Muscle of back (tissue), 11 donors: Measurements from ENCODE around the gene NRARP. TPM values are rescaled to one million over a fixed set of nuclear protein-coding genes. Genes with fewer than 3 reads are reported as not detected.

Source experiments
- DNase-seq, 3 donors: peaks; one replicate each; pipeline versions ENCODE4 v3.0.0 to v3.0.0-alpha.2; 2013
- polyA plus RNA-seq, 10 donors: library from polyadenylated mRNA; unstranded; fragments of 120-200 nt; gene quantifications; one replicate each; pipeline ENCODE4 v1.2.1, GENCODE V29; 2013; ENCODE audit not compliant: insufficient read length in 10 of 10

Gene NRARP
- polyA plus RNA-seq, 10 donors, result 2.9 to 7.5 (median 4.8) TPM

GRCh38 chr9:137300567-137301080, 1.4 kb downstream of the NRARP start:
- DNase-seq, result peak in 1 of 3 donors; percentile 66

DNA sequence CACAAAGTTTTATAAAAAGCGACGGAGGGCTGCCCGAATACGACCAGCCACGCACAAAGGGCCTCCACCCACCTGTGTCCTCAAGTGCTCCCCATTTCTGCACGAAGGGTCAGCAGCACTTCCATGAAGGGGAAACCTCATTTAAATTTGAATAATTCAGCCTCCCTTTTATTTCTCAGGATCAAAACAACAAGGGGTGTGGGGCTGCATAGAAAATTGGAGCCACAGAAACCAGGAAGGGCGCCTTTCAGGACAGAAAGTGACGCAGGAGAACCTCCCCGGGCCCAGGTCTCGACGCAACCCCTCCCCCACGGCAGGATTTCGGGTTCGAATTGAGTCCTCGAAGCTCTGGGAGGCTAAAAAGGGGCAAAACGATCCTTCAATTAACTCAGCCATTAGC, 2.1 kb downstream of the NRARP start:
- DNase-seq, result peak in 1 of 3 donors; percentile 9

DNA sequence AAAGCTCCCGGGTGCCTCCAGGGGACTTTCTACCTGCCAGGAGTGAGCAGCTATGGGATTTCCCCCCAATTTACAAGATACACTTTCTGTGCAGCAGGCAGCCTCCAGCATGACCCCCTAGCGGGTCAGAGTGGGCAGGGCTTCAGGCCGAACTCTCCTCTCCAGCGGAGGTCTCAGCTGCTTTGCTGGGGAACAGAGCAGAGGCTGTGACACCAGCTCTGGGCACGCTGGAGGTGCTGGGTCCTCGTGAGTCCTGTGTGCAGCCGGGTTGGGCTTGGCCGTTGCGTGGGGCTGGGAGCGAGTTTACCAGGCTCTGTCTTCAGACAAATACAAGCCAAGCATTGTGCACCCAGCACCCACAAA, 2.9 kb downstream of the NRARP start:
- DNase-seq, result no peak

GRCh38 chr9:137298401-137299202, 3.5 kb downstream of the NRARP start:
- DNase-seq, result no peak

- no peak for DNase-seq
Measured at GRCh38 chr9:137297966-137298365, 4.1 kb downstream of the NRARP start.

GRCh38 chr9:137296670-137297664, 5.1 kb downstream of the NRARP start:
- peak in 1 of 3 donors; percentile 70 for DNase-seq

- no peak for DNase-seq
Measured at GRCh38 chr9:137295849-137296669, 6.0 kb downstream of the NRARP start.

DNA sequence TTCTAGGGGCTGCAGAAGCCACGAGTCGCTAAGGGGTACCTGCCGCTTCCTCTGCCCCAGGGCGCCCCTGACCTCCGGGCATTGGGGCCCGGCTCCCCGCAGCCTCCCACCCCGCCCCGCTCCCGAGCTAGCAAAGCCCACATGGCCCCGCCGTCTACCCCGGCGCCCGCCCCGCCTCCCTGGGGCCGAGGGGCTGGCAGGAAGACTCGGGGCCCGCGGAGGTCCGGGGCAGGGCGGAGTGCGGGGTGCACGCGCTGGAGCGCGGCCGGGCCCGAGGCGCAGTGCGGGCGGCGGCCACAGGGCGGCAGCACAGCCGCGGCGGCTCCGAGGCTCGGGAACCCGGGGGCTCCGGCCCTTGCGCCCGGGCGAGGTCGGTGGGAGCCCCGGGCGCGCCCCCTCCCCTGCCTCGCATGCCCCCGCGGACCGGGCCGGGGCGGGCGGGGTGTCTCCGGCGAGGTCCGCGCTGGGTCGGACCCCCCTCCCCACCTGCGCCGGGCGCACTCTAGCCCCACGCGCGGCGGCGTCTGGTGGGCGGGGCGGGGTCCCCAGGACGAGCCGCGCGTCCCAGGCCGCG, 6.7 kb downstream of the NRARP start:
- no peak for DNase-seq

DNA sequence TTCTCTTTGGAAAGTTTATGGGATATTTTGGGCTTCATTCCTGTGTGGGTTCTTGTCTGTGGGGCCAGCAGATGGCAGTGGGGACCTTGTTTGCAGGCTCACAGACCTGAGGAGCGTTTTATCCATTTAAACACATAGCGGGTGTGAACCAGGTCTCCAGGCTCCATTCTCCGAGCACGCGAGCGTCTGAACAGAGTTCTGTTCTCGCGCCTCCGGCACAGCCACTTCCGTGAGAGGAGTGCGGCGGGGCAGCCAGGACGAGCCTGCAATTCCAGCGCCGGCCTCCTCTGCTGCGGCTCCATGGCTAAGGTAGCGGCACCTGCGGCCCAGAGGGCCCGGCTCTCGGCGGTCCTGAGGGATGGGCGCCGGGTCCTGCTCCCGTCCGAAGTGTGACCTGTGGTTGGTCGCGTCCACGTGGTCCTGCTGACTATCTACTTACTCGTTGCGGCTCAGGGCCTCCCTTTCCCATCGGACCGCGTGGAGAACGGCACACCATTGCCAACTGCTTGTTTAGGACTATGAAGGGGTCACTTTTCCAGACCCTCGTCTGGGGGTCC, 7.3 kb downstream of the NRARP start:
- DNase-seq, result peak in 1 of 3 donors; percentile 46

DNA sequence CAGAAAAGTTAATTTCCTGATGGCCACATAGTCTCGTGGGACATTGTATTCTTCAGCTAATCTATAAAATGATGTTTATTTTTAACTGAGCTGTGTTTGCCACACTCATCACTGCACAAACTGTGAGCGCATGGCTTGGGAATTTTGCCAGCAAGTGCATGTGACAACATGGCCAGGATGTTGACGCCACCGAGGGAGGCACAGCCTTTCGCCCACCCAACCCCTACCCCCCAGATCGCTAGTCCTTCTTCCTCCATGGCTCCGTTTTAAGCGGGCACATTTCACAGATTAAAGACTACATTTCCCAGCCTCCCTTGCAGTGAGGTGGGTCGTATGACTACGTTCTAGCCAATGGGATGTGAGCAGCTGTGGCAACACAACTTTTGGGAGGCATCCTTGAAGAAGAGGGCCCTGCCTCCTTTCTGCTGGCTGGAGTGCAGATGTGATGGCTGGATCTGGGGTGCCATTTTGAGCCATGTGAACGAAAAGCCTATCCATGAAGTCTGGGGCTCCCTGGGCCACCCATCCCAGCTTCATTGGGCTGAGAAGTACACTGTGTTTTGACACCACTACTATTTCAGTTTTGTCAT, 7.9 kb downstream of the NRARP start:
- peak in 1 of 3 donors; percentile 31 for DNase-seq

DNA sequence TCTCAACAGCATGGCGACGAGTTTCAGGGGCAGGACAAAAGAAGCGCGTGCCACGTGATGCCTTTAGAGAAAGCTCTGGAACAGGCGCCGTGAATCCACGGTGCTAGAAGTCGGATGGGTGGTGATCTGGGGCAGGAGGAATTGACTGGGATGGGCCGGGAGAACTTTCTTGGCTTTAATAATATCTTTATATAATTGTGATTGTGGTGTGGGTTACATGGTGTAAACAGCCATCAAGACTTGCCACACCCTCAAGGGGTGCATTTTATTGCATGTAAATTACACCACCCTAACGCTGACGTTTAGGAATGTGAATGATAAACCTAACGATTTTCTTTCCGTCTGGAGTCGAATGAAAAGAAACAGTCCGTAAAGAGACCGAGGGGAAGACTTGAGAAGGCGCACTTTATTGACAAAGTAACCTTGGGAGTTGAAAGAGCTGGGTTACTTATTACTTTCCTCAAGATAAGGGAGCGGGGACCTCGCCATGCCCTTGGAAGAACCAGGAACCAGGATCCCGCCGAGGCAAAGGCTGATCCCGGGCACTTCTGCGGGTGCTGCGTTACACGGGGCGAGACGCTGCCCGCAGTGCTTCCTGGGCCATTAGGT, 8.5 kb downstream of the NRARP start:
- no peak for DNase-seq

DNA sequence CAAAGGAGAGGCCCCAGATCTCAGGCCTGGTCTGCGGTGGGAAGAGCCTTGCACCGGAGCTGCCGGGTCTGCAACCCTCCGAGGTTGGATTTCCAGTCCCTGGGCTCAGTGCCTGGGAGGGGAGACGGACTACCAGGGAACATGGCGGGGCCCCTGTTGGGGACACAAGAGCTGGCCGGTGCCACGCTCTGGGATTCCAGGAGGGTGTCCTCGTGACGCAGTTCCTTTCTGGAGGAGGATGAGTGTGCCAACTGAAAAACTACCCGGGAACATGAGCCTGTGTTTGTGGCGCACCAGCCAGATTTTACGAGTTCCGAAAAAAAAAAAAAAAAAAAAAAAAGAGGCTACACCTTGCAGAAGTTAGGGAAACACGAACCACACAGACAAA, 9.0 kb downstream of the NRARP start:
- no peak for DNase-seq

- no peak for DNase-seq
Measured at GRCh38 chr9:137286975-137287383, 15.1 kb downstream of the NRARP start.

GRCh38 chr9:137281345-137282116, 20.5 kb downstream of the NRARP start:
- DNase-seq, result peak in 1 of 3 donors; percentile 41

GRCh38 chr9:137280474-137281344, 21.4 kb downstream of the NRARP start:
- peak in 1 of 3 donors; percentile 36 for DNase-seq

DNA sequence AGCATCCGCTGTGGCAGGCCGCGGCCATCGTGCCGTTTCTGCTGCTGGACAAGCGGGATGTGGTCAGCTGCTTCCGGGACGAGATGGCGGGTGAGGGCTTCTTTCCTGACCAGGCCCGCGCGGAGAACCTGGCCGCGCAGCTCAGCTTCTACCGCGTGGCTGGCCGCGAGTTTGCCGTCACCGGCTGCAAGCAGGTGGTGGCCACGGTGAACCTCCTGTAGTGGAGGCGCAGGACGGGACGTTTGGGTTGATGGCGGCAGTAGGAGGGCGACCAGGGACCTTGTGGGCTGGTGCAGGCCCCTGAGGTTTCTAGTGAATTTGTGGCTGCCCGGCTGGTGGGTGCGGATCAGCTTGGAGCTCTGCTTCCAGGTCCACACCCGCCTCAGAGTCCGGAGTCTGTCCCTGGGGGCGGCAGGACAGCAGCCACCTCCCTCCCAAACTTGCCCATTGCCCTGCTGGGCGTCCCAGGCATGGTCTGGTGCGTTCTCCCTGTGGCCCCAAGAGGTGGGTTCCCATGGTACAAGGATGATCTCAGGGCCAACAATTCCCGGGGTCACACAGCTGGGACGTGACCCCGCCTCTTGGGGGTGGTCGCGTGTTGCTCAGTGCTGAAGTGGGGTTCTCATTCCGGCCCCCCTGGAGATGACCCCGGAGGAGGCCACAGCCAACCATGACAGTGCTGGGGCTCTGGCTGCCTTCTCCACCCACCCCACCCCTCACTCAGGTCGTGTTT, 22.2 kb downstream of the NRARP start:
- no peak for DNase-seq
